HepG2 (cell line): ENCODE data around the gene PRSS50. TPM values are rescaled to one million over a fixed set of nuclear protein-coding genes. Genes with fewer than 3 reads are reported as not detected.

Source experiments
- ATAC-seq: fragments of 200-7000 bp; cut with Tn5 transposase; 3 replicates; pipeline ENCODE4 v1.9.1; 2020; ENCODE audit warnings: mild to moderate bottlenecking, moderate library complexity
- BruUV-seq: library from RNA; stranded (reverse); fragments of 400-500 nt; replicated peaks from 2 replicates; lab custom pipeline; 2021; lab: Mats Ljungman, UMichigan
- CTCF ChIA-PET: fragments of 300-600 bp; formaldehyde crosslinking; extraction: SDS; loops from one replicate; lab custom pipeline; 2021; ENCODE audit warnings: low total read pairs, inconsistent platforms, low intra/inter-chr PET ratio; lab: Yijun Ruan, JAX
- POLR2A ChIA-PET: fragments of 350-600 bp; sonication (Branson Sonifier 250); formaldehyde crosslinking; loops from one replicate; lab custom pipeline; 2020; ENCODE audit warnings: antibody characterized with exemption, inconsistent platforms; lab: Yijun Ruan, JAX
- DNase-seq: peaks from one replicate; pipeline ENCODE4 v3.0.0-alpha.2; 2015; ENCODE audit warnings: low spot score
- FAIRE-seq: peaks from 3 replicates; lab custom pipeline; 2011; peaks lifted over from hg19 to GRCh38; lab: Jason Lieb, UNC
- H2AFZ ChIP-seq: one replicate; pipeline ENCODE4 v1.6.1; 2011; ENCODE audit warnings: low read length, inconsistent platforms
- H3K27ac ChIP-seq: fragments of 300-600 bp; 3 replicates; pipeline ENCODE4 v1.8.0; 2011; ENCODE audit warnings: mixed run types, mild to moderate bottlenecking, mixed read lengths, low read length, inconsistent platforms; ENCODE audit not compliant: insufficient read depth; ENCODE audit errors: extremely low read length
- H3K27me3 ChIP-seq, 2 experiments: fragments of 200-600 bp in 1 of 2; 2 replicates in 1 of 2; 3 replicates in 1 of 2; pipeline versions ENCODE4 v1.6.0 to v1.8.0; 2011; ENCODE audit warnings: low read length in 2 of 2, mild to moderate bottlenecking in 2 of 2, moderate library complexity in 2 of 2, inconsistent platforms in 1 of 2; ENCODE audit not compliant: insufficient read depth in 2 of 2, control insufficient read depth in 1 of 2
- H3K36me3 ChIP-seq, 2 experiments: fragments of 200-600 bp in 1 of 2; replicated peaks in 1 of 2; 2 replicates in 1 of 2; 3 replicates in 1 of 2; pipeline versions ENCODE4 v1.5.1 to v1.8.0; 2011; ENCODE audit warnings: low read length in 2 of 2, inconsistent platforms in 1 of 2; ENCODE audit not compliant: insufficient read depth in 2 of 2, control insufficient read depth in 1 of 2
- H3K4me1 ChIP-seq: 2 replicates; pipeline ENCODE4 v1.5.1; 2012; ENCODE audit warnings: low read length, inconsistent platforms; ENCODE audit not compliant: insufficient read depth
- H3K4me2 ChIP-seq: 2 replicates; pipeline ENCODE4 v1.6.0; 2011; ENCODE audit warnings: low read depth, low read length, inconsistent platforms
- H3K4me3 ChIP-seq, 3 experiments: fragments of 200-600 bp in 1 of 3; sonication (generic), shearing (Covaris generic) in 1 of 3; replicated peaks in 1 of 3; 2 replicates each; pipeline ENCODE4 v1.5.1; 2011 to 2016; ENCODE audit warnings: low read length in 3 of 3, inconsistent platforms in 2 of 3, low read depth in 2 of 3, mild to moderate bottlenecking in 2 of 3, control low read depth in 1 of 3, mixed read lengths in 1 of 3; ENCODE audit not compliant: insufficient read depth in 1 of 3
- H3K79me2 ChIP-seq: one replicate; pipeline ENCODE4 v1.6.1; 2011; ENCODE audit warnings: low read length, inconsistent platforms; ENCODE audit not compliant: insufficient read depth
- H3K9ac ChIP-seq: 2 replicates; pipeline ENCODE4 v1.6.0; 2011; ENCODE audit warnings: mild to moderate bottlenecking, low read depth, low read length, inconsistent platforms; ENCODE audit not compliant: insufficient read depth
- H3K9me3 ChIP-seq: 2 replicates; pipeline ENCODE4 v1.5.1; 2012; ENCODE audit warnings: mild to moderate bottlenecking, low read length
- H4K20me1 ChIP-seq: 2 replicates; pipeline ENCODE4 v1.6.0; 2011; ENCODE audit warnings: inconsistent platforms, mild to moderate bottlenecking, low read length, moderate library complexity; ENCODE audit not compliant: insufficient read depth
- AGO2 ChIP-seq: fragments of 200-400 bp; formaldehyde crosslinking; optimal IDR thresholded peaks from 2 replicates; pipeline ENCODE3; 2017; ENCODE audit warnings: mild to moderate bottlenecking, low read depth, low read length, moderate library complexity
- FOXC1 ChIP-seq: sonication (generic); formaldehyde crosslinking; IDR thresholded peaks from 2 replicates; pipeline ENCODE4 v1.8.0; 2022; ENCODE audit warnings: mild to moderate bottlenecking, missing genetic modification reagents, borderline replicate concordance
- LCORL ChIP-seq, 2 experiments: fragments of 450-650 bp in 1 of 2; sonication (generic) in 1 of 2; formaldehyde crosslinking in 1 of 2; IDR thresholded peaks; 2 replicates each; pipeline versions ENCODE4 v1.5.0 to v1.6.1; 2017 to 2020; ENCODE audit warnings: antibody characterized with exemption in 1 of 2, missing genetic modification reagents in 1 of 2
- MATR3 ChIP-seq: sonication (generic); formaldehyde crosslinking; IDR thresholded peaks from 2 replicates; pipeline ENCODE4 v1.4.0; 2020; ENCODE audit warnings: missing genetic modification reagents
- MTA1 ChIP-seq: sonication (generic); formaldehyde crosslinking; IDR thresholded peaks from 2 replicates; pipeline ENCODE4 v1.4.0; 2020; ENCODE audit warnings: missing genetic modification reagents, mild to moderate bottlenecking, borderline replicate concordance
- NFIC ChIP-seq: IDR thresholded peaks from 2 replicates; pipeline ENCODE4 v1.6.1; 2012; ENCODE audit warnings: mild to moderate bottlenecking, low read length, inconsistent platforms
- NR2F2 ChIP-seq: IDR thresholded peaks from 2 replicates; pipeline ENCODE4 v1.6.1; 2012; ENCODE audit warnings: low read depth, inconsistent platforms, borderline replicate concordance
- PHF8 ChIP-seq: sonication (generic); formaldehyde crosslinking; IDR thresholded peaks from 2 replicates; pipeline ENCODE4 v1.5.0; 2020; ENCODE audit warnings: missing genetic modification reagents
- POGZ ChIP-seq: sonication (generic); formaldehyde crosslinking; IDR thresholded peaks from 2 replicates; pipeline ENCODE4 v1.4.0; 2020; ENCODE audit warnings: mild to moderate bottlenecking, missing genetic modification reagents
- SETDB1 ChIP-seq: sonication (generic); formaldehyde crosslinking; IDR thresholded peaks from 2 replicates; pipeline ENCODE4 v1.5.1; 2020; ENCODE audit warnings: missing genetic modification reagents, mild to moderate bottlenecking, borderline replicate concordance
- TBX2 ChIP-seq: sonication (generic); formaldehyde crosslinking; IDR thresholded peaks from 2 replicates; pipeline ENCODE4 v1.5.0; 2020; ENCODE audit warnings: missing genetic modification reagents, mild to moderate bottlenecking, borderline replicate concordance
- ZFP82 ChIP-seq: sonication (generic); formaldehyde crosslinking; IDR thresholded peaks from 2 replicates; pipeline ENCODE4 v1.5.1; 2020; ENCODE audit warnings: mild to moderate bottlenecking, missing genetic modification reagents, borderline replicate concordance
- ZNF124 ChIP-seq: sonication (generic); formaldehyde crosslinking; IDR thresholded peaks from 2 replicates; pipeline ENCODE4 v1.4.0; 2020; ENCODE audit warnings: missing genetic modification reagents
- ZNF557 ChIP-seq: sonication (generic); formaldehyde crosslinking; IDR thresholded peaks from 2 replicates; pipeline ENCODE4 v1.4.0; 2020; ENCODE audit warnings: missing genetic modification reagents
- ZNF670 ChIP-seq: sonication (generic); formaldehyde crosslinking; IDR thresholded peaks from 2 replicates; pipeline ENCODE4 v1.8.0; 2022; ENCODE audit warnings: mild to moderate bottlenecking, missing genetic modification reagents, borderline replicate concordance
- ZNF747 ChIP-seq: sonication (generic); formaldehyde crosslinking; IDR thresholded peaks from 2 replicates; pipeline ENCODE4 v1.8.1; 2023; ENCODE audit warnings: missing genetic modification reagents, mild to moderate bottlenecking, borderline replicate concordance
- ZZZ3 ChIP-seq: sonication (generic); formaldehyde crosslinking; IDR thresholded peaks from 2 replicates; pipeline ENCODE4 v1.4.0; 2020; ENCODE audit warnings: missing genetic modification reagents, mild to moderate bottlenecking, borderline replicate concordance
- WGBS: methylation state at CpG from one replicate; pipeline ENCODE4 v1.1.6; 2017; ENCODE audit warnings: low lambda C conversion rate; 5-methylcytosine and 5-hydroxymethylcytosine counted together
- in situ Hi-C: cut with HindIII; loops from 2 replicates; pipeline ENCODE4 v1.10.0; 2017; ENCODE audit warnings: low pct_unique_long_range_greater_than_20kb; ENCODE audit not compliant: extremely low pct_ligation_motif_present
- intact Hi-C: fragments of 100-400 bp; cut with micrococcal nuclease; formaldehyde crosslinking; loops from one replicate; pipeline ENCODE4 v1.10.0; 2022; ENCODE audit not compliant: unreplicated experiment
- polyA plus RNA-seq, 8 experiments: library from polyadenylated mRNA; depleted of rRNA in 3 of 8; stranded (reverse) in 7 of 8; unstranded in 1 of 8; fragments of >200 nt; fragmentation: Illumina TruSeq in 4 of 8; extraction: Trizol in 4 of 8; gene quantifications; 2 replicates each; pipeline versions ENCODE4 v1.2.1 to v1.2.3, GENCODE V29; 2011 to 2016; ENCODE audit warnings: low read depth in 4 of 8, missing spikeins in 1 of 8, mixed read lengths in 1 of 8; ENCODE audit not compliant: insufficient read depth in 1 of 8
- total RNA-seq, 5 experiments: library from RNA; depleted of rRNA; stranded (reverse); fragments of >200 nt; fragmentation: Illumina TruSeq; extraction: Trizol; gene quantifications; 2 replicates each; pipeline ENCODE4 v1.2.3, GENCODE V29; 2016; ENCODE audit warnings: low read depth in 1 of 5
- TF ChIP-seq, protein P1 (sequence below): sonication (generic); formaldehyde crosslinking; IDR thresholded peaks from 2 replicates; pipeline ENCODE4 v1.5.1; 2020; ENCODE audit warnings: missing genetic modification reagents, mild to moderate bottlenecking, borderline replicate concordance
- TF ChIP-seq, protein P2 (sequence below): sonication (generic); formaldehyde crosslinking; IDR thresholded peaks from 2 replicates; pipeline ENCODE4 v1.5.0; 2020; ENCODE audit warnings: mild to moderate bottlenecking, low read depth, missing genetic modification reagents, borderline replicate concordance

PRSS50 gene
- total and polyA plus RNA-seq, 2 of the 13 experiments (the other 11 are each of a cell fraction or from before 2014, with no cell fraction given): not detected

DNA sequence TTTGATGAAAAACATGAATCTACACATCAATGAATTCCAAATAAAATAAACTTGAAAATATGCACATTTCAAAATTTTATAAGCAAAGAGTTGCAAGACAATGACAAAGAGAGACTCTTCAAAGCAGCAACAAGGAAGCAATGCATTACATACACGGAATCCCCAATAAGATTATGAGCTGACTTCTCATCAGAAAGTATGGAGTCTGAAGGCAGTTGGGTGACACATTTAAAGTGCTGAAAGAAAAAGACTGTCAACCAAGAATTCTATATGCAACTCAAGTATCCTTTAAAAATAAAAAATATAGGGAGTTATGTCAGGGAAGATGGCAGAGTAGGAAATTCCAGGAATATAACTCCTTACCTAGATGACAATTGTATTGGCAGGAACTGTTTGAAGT lies 46.5 kb upstream of the PRSS50 start:
- Histone ChIP-seq H3K27me3 (no peaks in the 10 kb centered on the region), H3K4me1 (no peaks in the 10 kb centered on the region), H3K9ac (no peak overlapping the region)
- intact Hi-C loops: no loop called here
- WGBS: 0% methylated on average over 1 of the region's 1 CpG
- BruUV-seq: no TSS peak
- TF ChIP-seq NFIC (no peak), MTA1 (no peak), NR2F2 (no peak), ZNF747 (CRISPR knock-in tag) (no peak), ZNF557 (CRISPR knock-in tag) (no peak), ZZZ3 (no peak), AGO2 (no peak), PHF8 (CRISPR knock-in tag) (no peak), TBX2 (CRISPR knock-in tag) (no peak), FOXC1 (CRISPR knock-in tag) (no peak)
- TF ChIP-seq, all 625 proteins: peak for 0
- no peak overlapping the region for H2AFZ ChIP-seq
- ChIA-PET POLR2A (no interaction called here), CTCF (no interaction called here)
- DNase-seq: no peak
- in situ Hi-C loops: no loop called here
- no peak overlapping the region for H3K4me2 ChIP-seq
- no peaks in the 10 kb centered on the region for H3K36me3 ChIP-seq
- no peak overlapping the region for H3K27ac ChIP-seq
- ATAC-seq: no peak
- no peaks in the 10 kb centered on the region for H3K79me2 ChIP-seq
- H3K4me3 ChIP-seq: no peak overlapping the region
- FAIRE-seq: no peak
- H4K20me1 ChIP-seq: no peaks in the 10 kb centered on the region
- no peaks in the 10 kb centered on the region for H3K9me3 ChIP-seq

DNA sequence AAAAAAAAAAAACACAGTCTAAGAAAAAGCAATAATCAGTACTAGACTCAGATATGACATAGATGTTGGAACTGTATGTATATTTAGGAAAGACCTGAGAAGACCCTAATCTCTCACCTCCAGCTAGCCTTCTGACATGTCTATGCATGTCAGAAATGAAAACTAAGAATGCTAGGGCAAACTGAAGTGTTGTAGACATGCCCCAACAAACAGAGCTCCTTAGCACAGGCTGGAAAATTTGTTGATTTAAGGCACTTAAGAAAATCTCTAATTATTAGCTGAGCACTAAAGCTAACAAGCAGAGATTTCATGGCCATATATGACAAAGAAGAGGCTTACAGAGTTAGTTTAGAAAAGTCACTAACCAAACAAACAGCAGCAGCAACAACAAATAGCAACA lies 45.5 kb upstream of the PRSS50 start:
- no TSS peak for BruUV-seq
- H3K36me3 ChIP-seq: no peaks in the 10 kb centered on the region
- intact Hi-C loops: no loop called here
- H3K4me2 ChIP-seq: no peak overlapping the region
- H3K79me2 ChIP-seq: no peaks in the 10 kb centered on the region
- ATAC-seq (no peak), FAIRE-seq (no peak), DNase-seq (no peak)
- H3K27me3 ChIP-seq: no peaks in the 10 kb centered on the region
- no peak overlapping the region for H3K9ac ChIP-seq
- ChIA-PET POLR2A (no interaction called here), CTCF (no interaction called here)
- in situ Hi-C loops: no loop called here
- no peak overlapping the region for H3K27ac ChIP-seq
- no peak overlapping the region for H2AFZ ChIP-seq
- no peaks in the 10 kb centered on the region for H4K20me1 ChIP-seq
- TF ChIP-seq LCORL (IDR thresholded peaks at IDR 0.05): no peak
- TF ChIP-seq LCORL (CRISPR knock-in tag; IDR thresholded peaks at IDR 0.05): no peak
- TF ChIP-seq, protein P1, sequence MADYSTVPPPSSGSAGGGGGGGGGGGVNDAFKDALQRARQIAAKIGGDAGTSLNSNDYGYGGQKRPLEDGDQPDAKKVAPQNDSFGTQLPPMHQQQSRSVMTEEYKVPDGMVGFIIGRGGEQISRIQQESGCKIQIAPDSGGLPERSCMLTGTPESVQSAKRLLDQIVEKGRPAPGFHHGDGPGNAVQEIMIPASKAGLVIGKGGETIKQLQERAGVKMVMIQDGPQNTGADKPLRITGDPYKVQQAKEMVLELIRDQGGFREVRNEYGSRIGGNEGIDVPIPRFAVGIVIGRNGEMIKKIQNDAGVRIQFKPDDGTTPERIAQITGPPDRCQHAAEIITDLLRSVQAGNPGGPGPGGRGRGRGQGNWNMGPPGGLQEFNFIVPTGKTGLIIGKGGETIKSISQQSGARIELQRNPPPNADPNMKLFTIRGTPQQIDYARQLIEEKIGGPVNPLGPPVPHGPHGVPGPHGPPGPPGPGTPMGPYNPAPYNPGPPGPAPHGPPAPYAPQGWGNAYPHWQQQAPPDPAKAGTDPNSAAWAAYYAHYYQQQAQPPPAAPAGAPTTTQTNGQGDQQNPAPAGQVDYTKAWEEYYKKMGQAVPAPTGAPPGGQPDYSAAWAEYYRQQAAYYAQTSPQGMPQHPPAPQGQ (CRISPR knock-in tag): no peak
- no peak for TF ChIP-seq ZFP82 (CRISPR knock-in tag)
- TF ChIP-seq POGZ (CRISPR knock-in tag): no peak
- no peak for TF ChIP-seq ZNF124
- no peak for TF ChIP-seq ZNF670 (CRISPR knock-in tag)
- TF ChIP-seq, protein P2, sequence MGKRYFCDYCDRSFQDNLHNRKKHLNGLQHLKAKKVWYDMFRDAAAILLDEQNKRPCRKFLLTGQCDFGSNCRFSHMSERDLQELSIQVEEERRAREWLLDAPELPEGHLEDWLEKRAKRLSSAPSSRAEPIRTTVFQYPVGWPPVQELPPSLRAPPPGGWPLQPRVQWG (CRISPR knock-in tag): no peak
- no peak for TF ChIP-seq MATR3 (CRISPR knock-in tag)
- no peak for TF ChIP-seq SETDB1 (CRISPR knock-in tag)
- no peaks in the 10 kb centered on the region for H3K4me1 ChIP-seq
- no peak overlapping the region for H3K4me3 ChIP-seq
- no peaks in the 10 kb centered on the region for H3K9me3 ChIP-seq
